GM12801 (cell line): Measurements from ENCODE around the gene PTPRG.

ENCODE experiments used
- TF ChIP-seq, protein P1 (sequence below): IDR thresholded peaks from one replicate; pipeline ENCODE4 v1.5.1; 2011; ENCODE audit warnings: control low read depth; ENCODE audit not compliant: insufficient read length; ENCODE audit errors: extremely low read depth

Gene PTPRG

DNA sequence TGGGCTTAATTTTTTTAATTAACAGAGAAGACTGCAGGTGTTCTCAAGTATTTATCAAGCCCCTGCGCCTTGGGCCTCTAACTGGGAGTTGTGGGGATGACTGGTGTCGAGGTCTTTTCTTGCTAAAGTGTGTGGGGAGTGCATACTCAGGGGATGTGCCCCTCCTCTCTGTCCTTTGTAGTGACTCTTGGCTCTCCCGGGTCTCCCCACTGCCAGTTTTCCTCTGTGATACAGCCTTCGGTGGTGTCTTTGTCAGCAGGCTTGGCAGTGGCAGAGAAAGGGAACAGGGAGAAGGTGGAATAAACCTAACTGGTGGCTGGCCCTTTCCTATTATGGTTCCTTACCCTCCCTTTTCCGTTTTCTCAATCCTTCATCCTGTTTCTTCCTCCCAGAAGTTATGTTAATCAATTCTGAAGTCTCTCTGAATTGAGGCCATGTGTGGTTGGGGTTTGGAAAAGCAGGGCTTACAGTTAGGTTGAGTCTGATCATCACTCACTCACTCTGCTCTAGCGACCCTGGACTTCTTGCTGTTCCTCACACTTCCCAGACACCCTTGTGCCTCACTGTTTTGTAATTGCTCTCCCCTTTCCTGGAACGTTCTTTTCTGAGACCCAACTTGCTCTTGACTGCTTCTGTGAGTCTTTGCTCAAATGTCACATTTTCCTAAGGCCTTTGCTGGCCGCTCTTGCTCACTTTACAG is 158.1 kb downstream of the PTPRG start:
- TF ChIP-seq, protein P1, sequence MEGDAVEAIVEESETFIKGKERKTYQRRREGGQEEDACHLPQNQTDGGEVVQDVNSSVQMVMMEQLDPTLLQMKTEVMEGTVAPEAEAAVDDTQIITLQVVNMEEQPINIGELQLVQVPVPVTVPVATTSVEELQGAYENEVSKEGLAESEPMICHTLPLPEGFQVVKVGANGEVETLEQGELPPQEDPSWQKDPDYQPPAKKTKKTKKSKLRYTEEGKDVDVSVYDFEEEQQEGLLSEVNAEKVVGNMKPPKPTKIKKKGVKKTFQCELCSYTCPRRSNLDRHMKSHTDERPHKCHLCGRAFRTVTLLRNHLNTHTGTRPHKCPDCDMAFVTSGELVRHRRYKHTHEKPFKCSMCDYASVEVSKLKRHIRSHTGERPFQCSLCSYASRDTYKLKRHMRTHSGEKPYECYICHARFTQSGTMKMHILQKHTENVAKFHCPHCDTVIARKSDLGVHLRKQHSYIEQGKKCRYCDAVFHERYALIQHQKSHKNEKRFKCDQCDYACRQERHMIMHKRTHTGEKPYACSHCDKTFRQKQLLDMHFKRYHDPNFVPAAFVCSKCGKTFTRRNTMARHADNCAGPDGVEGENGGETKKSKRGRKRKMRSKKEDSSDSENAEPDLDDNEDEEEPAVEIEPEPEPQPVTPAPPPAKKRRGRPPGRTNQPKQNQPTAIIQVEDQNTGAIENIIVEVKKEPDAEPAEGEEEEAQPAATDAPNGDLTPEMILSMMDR, result no peak

DNA sequence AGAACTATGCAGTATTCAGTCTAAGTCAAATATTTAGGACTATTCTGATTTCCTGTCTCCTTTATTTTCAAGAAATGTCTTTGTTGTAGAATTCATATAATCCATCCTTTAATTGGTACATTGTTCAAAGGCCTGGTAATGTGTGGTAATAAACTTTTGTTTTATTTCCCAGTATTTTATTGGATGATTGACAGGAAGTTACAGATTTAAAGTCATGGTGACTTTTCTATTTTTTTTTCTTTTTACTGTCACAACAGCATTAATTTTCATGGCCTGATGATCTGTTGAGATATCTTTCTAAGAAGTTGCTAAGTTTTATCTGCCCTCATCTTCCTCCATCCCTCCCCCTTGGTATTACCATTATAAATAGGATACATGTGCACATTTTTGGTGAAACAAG is 161.7 kb downstream of the PTPRG start:
- TF ChIP-seq, protein P1, result no peak

DNA sequence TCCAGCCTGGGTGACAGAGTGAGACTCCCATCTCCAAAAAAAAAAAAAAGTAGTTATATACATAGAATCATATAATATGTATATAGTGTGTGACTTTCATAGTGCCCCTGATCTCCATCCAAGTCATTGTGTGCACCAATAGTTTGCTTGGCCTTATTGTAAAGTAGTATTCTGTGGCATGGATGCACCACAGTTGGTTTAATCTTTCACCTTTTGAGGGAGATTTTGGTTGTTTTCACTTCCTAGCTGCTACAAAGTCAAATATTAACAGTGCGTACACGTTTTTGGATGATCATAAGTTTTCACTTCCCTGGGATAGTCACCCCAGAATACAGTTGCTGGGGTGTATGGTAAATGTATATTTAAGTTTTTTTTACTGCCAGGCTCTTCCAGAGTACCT is 162.8 kb downstream of the PTPRG start:
- TF ChIP-seq, protein P1, result no peak

DNA sequence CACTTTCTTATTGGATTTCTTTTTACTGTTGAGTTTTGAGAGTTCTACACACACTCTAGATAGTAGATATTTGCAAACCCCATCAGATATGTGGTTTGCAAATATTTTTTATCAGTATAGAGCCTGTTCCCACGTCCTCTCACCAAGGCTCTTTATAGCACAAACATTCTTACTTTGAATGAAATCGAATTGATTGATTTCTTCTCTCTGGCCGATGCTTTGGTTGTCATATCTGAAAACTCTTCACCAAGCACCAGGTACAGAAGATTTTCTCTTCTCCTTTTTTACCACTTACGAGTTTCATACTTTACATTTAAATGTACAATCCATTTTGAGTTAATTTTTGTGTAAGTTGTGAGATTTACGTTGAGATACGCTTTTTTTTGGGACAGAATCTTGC is 163.4 kb downstream of the PTPRG start:
- TF ChIP-seq, protein P1, result no peak

DNA sequence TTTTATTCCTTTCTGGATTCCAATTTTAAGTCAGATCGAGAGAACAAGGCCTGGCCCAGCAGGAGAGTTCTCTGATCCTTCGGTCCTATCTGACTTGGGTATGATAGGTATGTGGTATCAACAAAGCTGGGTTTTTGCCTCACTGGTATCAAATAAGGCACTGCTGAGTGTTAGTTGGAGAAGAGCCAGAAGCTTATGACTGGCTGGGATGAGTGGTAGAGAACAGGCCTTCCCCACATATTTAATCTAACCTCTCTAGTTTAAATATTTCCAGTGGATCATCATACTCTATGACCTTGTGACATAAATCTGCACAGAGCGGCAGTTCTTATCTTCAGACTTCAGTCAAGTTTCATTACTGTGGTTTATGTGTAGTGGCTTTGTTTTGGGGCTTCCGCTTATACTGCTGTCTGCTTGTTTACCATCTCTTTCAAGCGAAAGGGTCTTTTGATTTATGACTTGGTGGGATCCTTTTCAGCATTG is 164.5 kb downstream of the PTPRG start:
- TF ChIP-seq, protein P1, result no peak

DNA sequence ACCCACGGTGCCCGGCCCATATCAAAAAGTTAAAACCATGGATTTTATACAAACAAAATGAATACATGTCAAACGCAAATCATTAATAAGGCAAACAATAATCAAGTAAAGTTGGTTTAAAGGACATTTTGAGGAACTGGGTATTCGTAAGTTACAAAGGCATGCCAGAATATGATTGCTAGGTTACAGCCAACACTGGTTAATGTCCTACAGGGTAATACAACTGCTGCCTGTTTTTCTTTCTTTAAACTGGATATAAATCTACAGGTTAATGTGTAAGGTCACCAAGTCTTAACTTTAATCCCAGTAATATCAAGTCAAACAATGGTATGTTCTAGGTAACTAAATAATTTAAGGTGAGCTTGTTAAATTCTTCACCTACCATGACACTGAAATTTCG is 166.1 kb downstream of the PTPRG start:
- TF ChIP-seq, protein P1, result no peak

DNA sequence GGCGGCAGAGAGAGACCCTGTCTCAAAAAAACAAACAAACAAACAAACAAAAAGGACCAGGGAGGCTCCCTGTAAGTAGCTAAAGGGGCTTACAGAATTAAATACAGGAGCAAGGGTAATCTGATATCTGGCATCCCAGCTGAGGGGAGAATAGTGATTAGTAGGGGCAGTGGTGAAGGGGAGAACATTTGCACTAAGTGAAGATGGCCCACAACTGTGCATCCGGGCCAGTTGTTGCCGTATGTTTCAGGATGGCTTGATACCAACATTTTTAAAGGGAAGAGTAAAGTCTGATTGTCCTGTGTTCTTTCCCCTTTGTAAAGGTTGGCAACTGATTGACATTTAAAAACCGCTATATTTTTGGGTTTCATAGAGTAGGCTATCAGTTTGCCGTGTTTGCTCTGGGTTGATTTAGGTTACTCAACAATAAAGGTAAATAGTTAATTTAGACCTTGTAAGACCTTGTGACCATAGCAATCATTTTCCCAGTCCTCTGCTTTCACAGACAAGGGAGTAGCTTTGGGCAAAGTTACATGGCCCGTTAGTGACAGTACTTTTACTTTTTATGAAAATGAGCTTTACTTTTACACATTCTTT is 167.8 kb downstream of the PTPRG start:
- TF ChIP-seq, protein P1, result no peak
